ENCODE measurements around the gene AK9.

DNA sequence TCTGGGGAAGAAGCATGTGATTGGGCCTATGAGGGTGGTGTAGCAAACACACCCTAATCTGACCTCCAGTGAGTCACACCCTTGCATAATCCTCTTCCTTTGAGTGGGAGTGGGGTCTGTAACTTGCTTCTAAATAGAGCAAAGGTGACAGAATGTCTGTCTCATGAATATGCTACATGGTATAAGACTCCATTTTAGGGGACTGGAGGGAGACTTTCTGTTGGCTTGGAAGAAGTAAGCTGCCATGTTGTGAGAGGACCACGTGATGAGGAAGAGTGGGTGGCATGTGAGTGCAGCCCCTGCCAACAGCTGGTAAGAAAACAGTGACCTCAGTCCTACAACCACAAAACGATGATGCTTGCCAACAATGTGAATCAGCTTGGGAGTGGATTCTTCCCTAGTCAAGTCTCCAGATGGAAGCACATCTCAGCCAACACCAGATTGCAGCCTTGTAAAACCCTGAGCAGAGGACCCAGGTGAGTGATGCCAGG is 3.7 kb downstream of the AK9 start:
- TF ChIP-seq, protein P1, sequence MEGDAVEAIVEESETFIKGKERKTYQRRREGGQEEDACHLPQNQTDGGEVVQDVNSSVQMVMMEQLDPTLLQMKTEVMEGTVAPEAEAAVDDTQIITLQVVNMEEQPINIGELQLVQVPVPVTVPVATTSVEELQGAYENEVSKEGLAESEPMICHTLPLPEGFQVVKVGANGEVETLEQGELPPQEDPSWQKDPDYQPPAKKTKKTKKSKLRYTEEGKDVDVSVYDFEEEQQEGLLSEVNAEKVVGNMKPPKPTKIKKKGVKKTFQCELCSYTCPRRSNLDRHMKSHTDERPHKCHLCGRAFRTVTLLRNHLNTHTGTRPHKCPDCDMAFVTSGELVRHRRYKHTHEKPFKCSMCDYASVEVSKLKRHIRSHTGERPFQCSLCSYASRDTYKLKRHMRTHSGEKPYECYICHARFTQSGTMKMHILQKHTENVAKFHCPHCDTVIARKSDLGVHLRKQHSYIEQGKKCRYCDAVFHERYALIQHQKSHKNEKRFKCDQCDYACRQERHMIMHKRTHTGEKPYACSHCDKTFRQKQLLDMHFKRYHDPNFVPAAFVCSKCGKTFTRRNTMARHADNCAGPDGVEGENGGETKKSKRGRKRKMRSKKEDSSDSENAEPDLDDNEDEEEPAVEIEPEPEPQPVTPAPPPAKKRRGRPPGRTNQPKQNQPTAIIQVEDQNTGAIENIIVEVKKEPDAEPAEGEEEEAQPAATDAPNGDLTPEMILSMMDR (conservative IDR thresholded peaks at IDR 0.05; ENCODE audit: low read depth, low read length) = no peak
- TF ChIP-seq EZH2 (IDR thresholded peaks at IDR 0.05; ENCODE audit: borderline replicate concordance, low read depth, low read length, poor library complexity, severe bottlenecking) = no peak

Data from A673 (cell line).